Spleen (tissue), 7 donors: Measurements from ENCODE around the gene RNF227.

Experiments
- POLR2A ChIP-seq, 3 donors: fragments of 450-650 bp; IDR thresholded peaks; one replicate each; pipeline ENCODE4 v1.5.1; 2017; ENCODE audit warnings: antibody characterized with exemption in 3 of 3, mild to moderate bottlenecking in 1 of 3
- POLR2AphosphoS5 ChIP-seq, 3 donors: sonication (generic); formaldehyde crosslinking; IDR thresholded peaks; one replicate each; pipeline ENCODE4 v1.5.1; 2017; ENCODE audit warnings: antibody characterized with exemption in 3 of 3
- TF ChIP-seq, protein P1 (sequence below), 11 experiments: fragments of 200-600 bp in 7 of 11; fragments of 450-650 bp in 4 of 11; sonication (generic) in 4 of 11; IDR thresholded peaks in 8 of 11; conservative IDR thresholded peaks in 3 of 11; 1 replicate in 7 of 11; 2 replicates in 4 of 11; pipeline versions ENCODE4 v1.4.0 to v1.8.0; 2016 to 2021; ENCODE audit warnings: antibody characterized with exemption in 11 of 11, inconsistent platforms in 4 of 11, mild to moderate bottlenecking in 1 of 11
- donor health status: DM: no; HTN: no; CAD: no; lungs with moderate emphysema.
- donor health status: DM: no; HTN: no; CAD: no.
- donor health status: DM: no; HTN: no; CAD: no.

DNA sequence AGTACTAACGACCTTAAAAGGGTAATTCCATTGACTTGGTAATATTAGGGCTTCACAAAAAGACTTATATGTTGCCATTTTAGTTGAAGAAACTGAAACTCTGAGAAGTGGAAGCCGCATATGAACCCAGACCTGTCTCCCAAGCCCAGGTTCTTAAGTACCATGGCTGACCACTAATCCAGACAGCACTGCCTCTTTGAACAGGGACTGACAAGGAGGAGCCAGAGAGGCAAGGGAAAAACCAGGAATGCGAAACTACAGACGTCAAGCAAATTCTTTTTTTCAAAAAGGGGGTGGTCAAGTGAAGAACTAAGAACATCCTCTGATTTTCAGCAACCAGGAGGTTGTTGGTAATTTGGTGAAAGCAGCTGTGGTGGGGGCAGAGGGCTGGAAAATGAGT is 43.0 kb downstream of the RNF227 start:
- TF ChIP-seq, protein P1, sequence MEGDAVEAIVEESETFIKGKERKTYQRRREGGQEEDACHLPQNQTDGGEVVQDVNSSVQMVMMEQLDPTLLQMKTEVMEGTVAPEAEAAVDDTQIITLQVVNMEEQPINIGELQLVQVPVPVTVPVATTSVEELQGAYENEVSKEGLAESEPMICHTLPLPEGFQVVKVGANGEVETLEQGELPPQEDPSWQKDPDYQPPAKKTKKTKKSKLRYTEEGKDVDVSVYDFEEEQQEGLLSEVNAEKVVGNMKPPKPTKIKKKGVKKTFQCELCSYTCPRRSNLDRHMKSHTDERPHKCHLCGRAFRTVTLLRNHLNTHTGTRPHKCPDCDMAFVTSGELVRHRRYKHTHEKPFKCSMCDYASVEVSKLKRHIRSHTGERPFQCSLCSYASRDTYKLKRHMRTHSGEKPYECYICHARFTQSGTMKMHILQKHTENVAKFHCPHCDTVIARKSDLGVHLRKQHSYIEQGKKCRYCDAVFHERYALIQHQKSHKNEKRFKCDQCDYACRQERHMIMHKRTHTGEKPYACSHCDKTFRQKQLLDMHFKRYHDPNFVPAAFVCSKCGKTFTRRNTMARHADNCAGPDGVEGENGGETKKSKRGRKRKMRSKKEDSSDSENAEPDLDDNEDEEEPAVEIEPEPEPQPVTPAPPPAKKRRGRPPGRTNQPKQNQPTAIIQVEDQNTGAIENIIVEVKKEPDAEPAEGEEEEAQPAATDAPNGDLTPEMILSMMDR (IDR thresholded peaks at IDR 0.05 in 8 of 11, conservative IDR thresholded peaks at IDR 0.05 in 3 of 11), result no peak
- TF ChIP-seq POLR2AphosphoS5 (IDR thresholded peaks at IDR 0.05), result no peak
- no peak for TF ChIP-seq POLR2A (IDR thresholded peaks at IDR 0.05)
